GM23338 (cell line): ENCODE data around the gene SMURF1. TPM values are rescaled to one million over a fixed set of nuclear protein-coding genes. Genes with fewer than 3 reads are reported as not detected.

Experiments
- ATAC-seq: fragments of 200-7000 bp; cut with Tn5 transposase; 3 replicates; pipeline ENCODE4 v1.9.1; 2020
- DNase-seq: peaks from one replicate; pipeline ENCODE4 v3.0.0-alpha.2; 2015; ENCODE audit warnings: low spot score
- H2AFZ ChIP-seq: fragments of 200-600 bp; sonication (generic); 2 replicates; pipeline ENCODE4 v1.8.0; 2016; ENCODE audit warnings: antibody characterized with exemption, mild to moderate bottlenecking, moderate library complexity
- H3F3A ChIP-seq: fragments of 200-600 bp; sonication (generic); replicated peaks from 2 replicates; pipeline ENCODE4 v1.8.0; 2017; ENCODE audit warnings: antibody characterized with exemption, mixed run types, low read depth
- H3K27ac ChIP-seq: fragments of 200-600 bp; sonication (generic); 2 replicates; pipeline ENCODE4 v1.6.1; 2016; ENCODE audit warnings: low read depth
- H3K27me3 ChIP-seq: fragments of 200-600 bp; sonication (generic); 2 replicates; pipeline ENCODE4 v1.8.0; 2016; ENCODE audit warnings: mild to moderate bottlenecking, mixed run types, moderate library complexity; ENCODE audit not compliant: insufficient read depth
- H3K36me3 ChIP-seq: fragments of 200-600 bp; sonication (generic); 2 replicates; pipeline ENCODE4 v1.8.0; 2016; ENCODE audit warnings: mild to moderate bottlenecking; ENCODE audit not compliant: insufficient read depth
- H3K4me1 ChIP-seq: fragments of 200-600 bp; sonication (generic); 2 replicates; pipeline ENCODE4 v1.8.0; 2016; ENCODE audit warnings: mild to moderate bottlenecking, moderate library complexity; ENCODE audit not compliant: insufficient read depth
- H3K4me2 ChIP-seq: fragments of 200-600 bp; sonication (generic); 2 replicates; pipeline ENCODE4 v1.7.1; 2017; ENCODE audit warnings: mixed run types
- H3K4me3 ChIP-seq: fragments of 200-600 bp; sonication (generic); 2 replicates; pipeline ENCODE4 v1.6.1; 2016; ENCODE audit warnings: mixed run types
- H3K79me2 ChIP-seq: fragments of 200-600 bp; sonication (generic); replicated peaks from 2 replicates; pipeline ENCODE4 v1.8.0; 2017; ENCODE audit warnings: mild to moderate bottlenecking; ENCODE audit not compliant: insufficient read depth
- H3K9me2 ChIP-seq: fragments of 200-600 bp; sonication (generic); 2 replicates; pipeline ENCODE4 v1.8.0; 2017; ENCODE audit not compliant: insufficient read depth
- H4K20me1 ChIP-seq: fragments of 200-600 bp; sonication (generic); replicated peaks from 2 replicates; pipeline ENCODE4 v1.8.0; 2017; ENCODE audit warnings: mild to moderate bottlenecking; ENCODE audit not compliant: insufficient read depth
- H3K27ac Mint-ChIP-seq: 2 replicates; pipeline ENCODE4 v1.8.0; 2020; ENCODE audit warnings: inconsistent platforms, mild to moderate bottlenecking, moderate library complexity, mixed read lengths
- H3K27me3 Mint-ChIP-seq: 3 replicates; pipeline ENCODE4 v1.8.0; 2022; ENCODE audit warnings: low read depth, mild to moderate bottlenecking, moderate library complexity, mixed read lengths, inconsistent platforms; ENCODE audit not compliant: insufficient read depth, poor library complexity
- H3K36me3 Mint-ChIP-seq: 3 replicates; pipeline ENCODE4 v1.8.0; 2021; ENCODE audit warnings: low read depth, mild to moderate bottlenecking, inconsistent platforms, moderate library complexity, mixed read lengths
- H3K4me1 Mint-ChIP-seq: 3 replicates; pipeline ENCODE4 v1.8.0; 2020; ENCODE audit warnings: mild to moderate bottlenecking, inconsistent platforms, mixed read lengths
- H3K4me3 Mint-ChIP-seq: 3 replicates; pipeline ENCODE4 v1.8.0; 2021; ENCODE audit warnings: moderate library complexity, mild to moderate bottlenecking, inconsistent platforms, mixed read lengths
- H3K9me3 Mint-ChIP-seq: 3 replicates; pipeline ENCODE4 v1.8.0; 2020; ENCODE audit warnings: moderate library complexity, mild to moderate bottlenecking, inconsistent platforms, mixed read lengths
- CREB1 ChIP-seq: fragments of 250-450 bp; sonication (Bioruptor Pico); IDR thresholded peaks from 2 replicates; pipeline ENCODE4 v1.5.0; 2020; ENCODE audit warnings: low read depth, mild to moderate bottlenecking, moderate library complexity
- CTCF ChIP-seq, 2 experiments: fragments of 200-600 bp in 1 of 2; sonication (generic) in 1 of 2; conservative IDR thresholded peaks; 2 replicates each; pipeline versions ENCODE4 v1.5.1 to v1.6.1; 2016 to 2017; ENCODE audit warnings: antibody characterized with exemption in 2 of 2, low read depth in 2 of 2, mild to moderate bottlenecking in 2 of 2, moderate library complexity in 1 of 2
- ETS1 ChIP-seq: IDR thresholded peaks from 2 replicates; pipeline ENCODE4 v1.6.1; 2016; ENCODE audit warnings: antibody characterized with exemption
- EZH2 ChIP-seq: fragments of 200-600 bp; sonication (generic); IDR thresholded peaks from one replicate; pipeline ENCODE4 v1.8.0; 2017; ENCODE audit warnings: antibody characterized with exemption, mild to moderate bottlenecking, low read depth; ENCODE audit not compliant: unreplicated experiment
- EZH2phosphoT487 ChIP-seq: fragments of 200-600 bp; sonication (generic); IDR thresholded peaks from one replicate; pipeline ENCODE4 v1.8.1; 2018; ENCODE audit warnings: antibody characterized with exemption; ENCODE audit not compliant: unreplicated experiment
- JUNB ChIP-seq: IDR thresholded peaks from one replicate; pipeline ENCODE4 v1.6.1; 2016; ENCODE audit warnings: antibody characterized with exemption; ENCODE audit not compliant: unreplicated experiment
- NANOG ChIP-seq: IDR thresholded peaks from 2 replicates; pipeline ENCODE4 v1.6.1; 2016; ENCODE audit warnings: antibody characterized with exemption, borderline replicate concordance
- POLR2AphosphoS5 ChIP-seq: IDR thresholded peaks from 2 replicates; pipeline ENCODE4 v1.6.1; 2016; ENCODE audit warnings: antibody characterized with exemption, low read depth
- STAT1 ChIP-seq: IDR thresholded peaks from one replicate; pipeline ENCODE4 v1.6.1; 2016; ENCODE audit warnings: antibody characterized with exemption; ENCODE audit not compliant: unreplicated experiment
- ZNF114 ChIP-seq: fragments of 250-450 bp; sonication (Bioruptor Pico); IDR thresholded peaks from 2 replicates; pipeline ENCODE4 v1.5.0; 2020; ENCODE audit warnings: mild to moderate bottlenecking, moderate library complexity
- ZNF331 ChIP-seq: fragments of 250-450 bp; sonication (Bioruptor Pico); IDR thresholded peaks from 2 replicates; pipeline ENCODE4 v1.5.0; 2020; ENCODE audit warnings: low read depth, mild to moderate bottlenecking, moderate library complexity
- ZNF462 ChIP-seq: fragments of 250-450 bp; sonication (Bioruptor Pico); IDR thresholded peaks from 2 replicates; pipeline ENCODE4 v1.5.0; 2020; ENCODE audit warnings: mild to moderate bottlenecking, moderate library complexity
- polyA plus RNA-seq: library from polyadenylated mRNA; unstranded; fragments of >200 nt; fragmentation: Nextera tagmentation; extraction: Ambion mirVana; gene quantifications from 2 replicates; pipeline ENCODE4 v1.2.1, GENCODE V29; 2016
- total RNA-seq: library from RNA; depleted of rRNA; stranded (reverse); fragments of >200 nt; shearing (Covaris generic); gene quantifications from 2 replicates; pipeline ENCODE4 v1.2.3, GENCODE V29; 2014
- TF ChIP-seq, protein P1 (sequence below): IDR thresholded peaks from one replicate; pipeline ENCODE4 v1.6.1; 2018; ENCODE audit warnings: antibody characterized with exemption; ENCODE audit not compliant: unreplicated experiment

The SMURF1 gene
- total and polyA plus RNA-seq, 2 experiments from 2014 or later = 5.8 to 23.9 TPM

DNA sequence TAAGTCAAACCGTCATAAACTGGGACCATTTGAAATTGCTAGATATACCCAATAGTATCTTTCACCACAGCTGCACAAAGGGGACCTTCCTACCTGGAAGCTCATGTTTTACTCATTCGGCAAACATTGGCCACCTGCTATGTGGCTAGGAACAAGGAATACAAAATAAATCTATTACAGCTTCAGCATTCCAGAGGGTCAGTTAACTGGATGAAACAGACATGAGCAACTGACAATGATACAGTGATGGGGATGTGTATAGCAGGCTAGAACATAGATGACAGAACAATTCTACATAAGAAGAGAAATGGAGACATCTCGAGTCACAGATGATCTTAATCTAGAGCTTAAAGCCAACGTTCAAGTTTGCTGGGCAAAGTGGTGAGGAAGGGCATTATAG is 3.1 kb upstream of the SMURF1 start:
- TF ChIP-seq ZNF114 (CRISPR knock-in tag) (no peak), EZH2phosphoT487 (no peak), ZNF331 (CRISPR knock-in tag) (no peak), NANOG (no peak), EZH2 (no peak), POLR2AphosphoS5 (no peak), CREB1 (CRISPR knock-in tag) (no peak), STAT1 (no peak), JUNB (no peak), ETS1 (no peak), ZNF462 (CRISPR knock-in tag) (no peak), CTCF (conservative IDR thresholded peaks at IDR 0.05; ENCODE audit: low read depth in 2 of 2) (no peak)
- TF ChIP-seq, protein P1, sequence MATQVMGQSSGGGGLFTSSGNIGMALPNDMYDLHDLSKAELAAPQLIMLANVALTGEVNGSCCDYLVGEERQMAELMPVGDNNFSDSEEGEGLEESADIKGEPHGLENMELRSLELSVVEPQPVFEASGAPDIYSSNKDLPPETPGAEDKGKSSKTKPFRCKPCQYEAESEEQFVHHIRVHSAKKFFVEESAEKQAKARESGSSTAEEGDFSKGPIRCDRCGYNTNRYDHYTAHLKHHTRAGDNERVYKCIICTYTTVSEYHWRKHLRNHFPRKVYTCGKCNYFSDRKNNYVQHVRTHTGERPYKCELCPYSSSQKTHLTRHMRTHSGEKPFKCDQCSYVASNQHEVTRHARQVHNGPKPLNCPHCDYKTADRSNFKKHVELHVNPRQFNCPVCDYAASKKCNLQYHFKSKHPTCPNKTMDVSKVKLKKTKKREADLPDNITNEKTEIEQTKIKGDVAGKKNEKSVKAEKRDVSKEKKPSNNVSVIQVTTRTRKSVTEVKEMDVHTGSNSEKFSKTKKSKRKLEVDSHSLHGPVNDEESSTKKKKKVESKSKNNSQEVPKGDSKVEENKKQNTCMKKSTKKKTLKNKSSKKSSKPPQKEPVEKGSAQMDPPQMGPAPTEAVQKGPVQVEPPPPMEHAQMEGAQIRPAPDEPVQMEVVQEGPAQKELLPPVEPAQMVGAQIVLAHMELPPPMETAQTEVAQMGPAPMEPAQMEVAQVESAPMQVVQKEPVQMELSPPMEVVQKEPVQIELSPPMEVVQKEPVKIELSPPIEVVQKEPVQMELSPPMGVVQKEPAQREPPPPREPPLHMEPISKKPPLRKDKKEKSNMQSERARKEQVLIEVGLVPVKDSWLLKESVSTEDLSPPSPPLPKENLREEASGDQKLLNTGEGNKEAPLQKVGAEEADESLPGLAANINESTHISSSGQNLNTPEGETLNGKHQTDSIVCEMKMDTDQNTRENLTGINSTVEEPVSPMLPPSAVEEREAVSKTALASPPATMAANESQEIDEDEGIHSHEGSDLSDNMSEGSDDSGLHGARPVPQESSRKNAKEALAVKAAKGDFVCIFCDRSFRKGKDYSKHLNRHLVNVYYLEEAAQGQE = no peak
- H3K79me2 ChIP-seq = peaks cover 2% of the 10 kb centered on the region; the same call in 1 of the 2 replicates
- ATAC-seq (no peak), DNase-seq (no peak)
- H3K27me3 ChIP-seq = no peaks in the 10 kb centered on the region
- H3K27ac ChIP-seq = no peak overlapping the region
- H3K4me2 ChIP-seq = no peak overlapping the region
- no peak overlapping the region for H3K4me3 ChIP-seq
- peaks cover 2% of the 10 kb centered on the region; the same call in 1 of the 2 replicates for H3F3A ChIP-seq
- Mint-ChIP-seq H3K36me3 (no peaks in the 10 kb centered on the region; the same call in 2 of the 3 replicates), H3K9me3 (no peaks in the 10 kb centered on the region), H3K27me3 (peaks cover 3% of the 10 kb centered on the region), H3K4me3 (no peak overlapping the region), H3K4me1 (peaks cover 5% of the 10 kb centered on the region), H3K27ac (no peak overlapping the region)
- H2AFZ ChIP-seq = no peak overlapping the region
- no peaks in the 10 kb centered on the region for H3K4me1 ChIP-seq
- no peaks in the 10 kb centered on the region for H3K36me3 ChIP-seq
- no peaks in the 10 kb centered on the region for H3K9me2 ChIP-seq
- no peaks in the 10 kb centered on the region for H4K20me1 ChIP-seq
